HepG2 (cell line): ENCODE results near the gene ELP4. TPM values are rescaled to one million over a fixed set of nuclear protein-coding genes. Genes with fewer than 3 reads are reported as not detected.

Experiments used
- ATAC-seq: fragments of 200-7000 bp; cut with Tn5 transposase; 3 replicates; pipeline ENCODE4 v1.9.1; 2020; ENCODE audit warnings: mild to moderate bottlenecking, moderate library complexity
- BruUV-seq: library from RNA; stranded (reverse); fragments of 400-500 nt; replicated peaks from 2 replicates; lab custom pipeline; 2021; lab: Mats Ljungman, UMichigan
- CTCF ChIA-PET: fragments of 300-600 bp; formaldehyde crosslinking; extraction: SDS; loops from one replicate; lab custom pipeline; 2021; ENCODE audit warnings: low total read pairs, inconsistent platforms, low intra/inter-chr PET ratio; lab: Yijun Ruan, JAX
- POLR2A ChIA-PET: fragments of 350-600 bp; sonication (Branson Sonifier 250); formaldehyde crosslinking; loops from one replicate; lab custom pipeline; 2020; ENCODE audit warnings: antibody characterized with exemption, inconsistent platforms; lab: Yijun Ruan, JAX
- DNase-seq: peaks from one replicate; pipeline ENCODE4 v3.0.0-alpha.2; 2015; ENCODE audit warnings: low spot score
- FAIRE-seq: peaks from 3 replicates; lab custom pipeline; 2011; peaks lifted over from hg19 to GRCh38; lab: Jason Lieb, UNC
- H2AFZ ChIP-seq: one replicate; pipeline ENCODE4 v1.6.1; 2011; ENCODE audit warnings: low read length, inconsistent platforms
- H3K27ac ChIP-seq: fragments of 300-600 bp; 3 replicates; pipeline ENCODE4 v1.8.0; 2011; ENCODE audit warnings: mixed run types, mild to moderate bottlenecking, mixed read lengths, low read length, inconsistent platforms; ENCODE audit not compliant: insufficient read depth; ENCODE audit errors: extremely low read length
- H3K27me3 ChIP-seq, 2 experiments: fragments of 200-600 bp in 1 of 2; 2 replicates in 1 of 2; 3 replicates in 1 of 2; pipeline versions ENCODE4 v1.6.0 to v1.8.0; 2011; ENCODE audit warnings: low read length in 2 of 2, mild to moderate bottlenecking in 2 of 2, moderate library complexity in 2 of 2, inconsistent platforms in 1 of 2; ENCODE audit not compliant: insufficient read depth in 2 of 2, control insufficient read depth in 1 of 2
- H3K36me3 ChIP-seq, 2 experiments: fragments of 200-600 bp in 1 of 2; replicated peaks in 1 of 2; 2 replicates in 1 of 2; 3 replicates in 1 of 2; pipeline versions ENCODE4 v1.5.1 to v1.8.0; 2011; ENCODE audit warnings: low read length in 2 of 2, inconsistent platforms in 1 of 2; ENCODE audit not compliant: insufficient read depth in 2 of 2, control insufficient read depth in 1 of 2
- H3K4me1 ChIP-seq: 2 replicates; pipeline ENCODE4 v1.5.1; 2012; ENCODE audit warnings: low read length, inconsistent platforms; ENCODE audit not compliant: insufficient read depth
- H3K4me2 ChIP-seq: 2 replicates; pipeline ENCODE4 v1.6.0; 2011; ENCODE audit warnings: low read depth, low read length, inconsistent platforms
- H3K4me3 ChIP-seq, 3 experiments: fragments of 200-600 bp in 1 of 3; sonication (generic), shearing (Covaris generic) in 1 of 3; replicated peaks in 1 of 3; 2 replicates each; pipeline ENCODE4 v1.5.1; 2011 to 2016; ENCODE audit warnings: low read length in 3 of 3, inconsistent platforms in 2 of 3, low read depth in 2 of 3, mild to moderate bottlenecking in 2 of 3, control low read depth in 1 of 3, mixed read lengths in 1 of 3; ENCODE audit not compliant: insufficient read depth in 1 of 3
- H3K79me2 ChIP-seq: one replicate; pipeline ENCODE4 v1.6.1; 2011; ENCODE audit warnings: low read length, inconsistent platforms; ENCODE audit not compliant: insufficient read depth
- H3K9ac ChIP-seq: 2 replicates; pipeline ENCODE4 v1.6.0; 2011; ENCODE audit warnings: mild to moderate bottlenecking, low read depth, low read length, inconsistent platforms; ENCODE audit not compliant: insufficient read depth
- H3K9me3 ChIP-seq: 2 replicates; pipeline ENCODE4 v1.5.1; 2012; ENCODE audit warnings: mild to moderate bottlenecking, low read length
- H4K20me1 ChIP-seq: 2 replicates; pipeline ENCODE4 v1.6.0; 2011; ENCODE audit warnings: inconsistent platforms, mild to moderate bottlenecking, low read length, moderate library complexity; ENCODE audit not compliant: insufficient read depth
- ATF7 ChIP-seq, 2 experiments: fragments of 450-650 bp in 1 of 2; sonication (generic) in 1 of 2; formaldehyde crosslinking in 1 of 2; IDR thresholded peaks; 2 replicates each; pipeline versions ENCODE4 v1.4.0 to v1.6.1; 2016 to 2020; ENCODE audit warnings: antibody characterized with exemption in 1 of 2, mild to moderate bottlenecking in 1 of 2, missing genetic modification reagents in 1 of 2
- BORCS8-MEF2B ChIP-seq: sonication (generic); formaldehyde crosslinking; IDR thresholded peaks from 2 replicates; pipeline ENCODE4 v1.8.0; 2022; ENCODE audit warnings: mild to moderate bottlenecking, missing genetic modification reagents
- EHMT2 ChIP-seq: fragments of 200-600 bp; sonication (generic); IDR thresholded peaks from 2 replicates; pipeline ENCODE4 v1.7.0; 2017; ENCODE audit warnings: antibody characterized with exemption, low read depth, low read length, borderline replicate concordance
- GLI4 ChIP-seq: sonication (generic); formaldehyde crosslinking; IDR thresholded peaks from 2 replicates; pipeline ENCODE4 v1.5.1; 2020; ENCODE audit warnings: missing genetic modification reagents, mild to moderate bottlenecking, moderate library complexity, borderline replicate concordance
- HMG20B ChIP-seq: conservative IDR thresholded peaks from 2 replicates; pipeline ENCODE4 v1.6.1; 2016; ENCODE audit warnings: missing genetic modification reagents, missing compliant biosample characterization
- HNRNPK ChIP-seq: fragments of 200-400 bp; formaldehyde crosslinking; IDR thresholded peaks from 2 replicates; pipeline ENCODE4 v1.6.1; 2018; ENCODE audit warnings: low read length, low read depth, moderate library complexity, mild to moderate bottlenecking; ENCODE audit not compliant: poor library complexity, severe bottlenecking
- IKZF1 ChIP-seq: fragments of 450-650 bp; IDR thresholded peaks from 2 replicates; pipeline ENCODE4 v1.7.1; 2016
- LCORL ChIP-seq, 2 experiments: fragments of 450-650 bp in 1 of 2; sonication (generic) in 1 of 2; formaldehyde crosslinking in 1 of 2; IDR thresholded peaks; 2 replicates each; pipeline versions ENCODE4 v1.5.0 to v1.6.1; 2017 to 2020; ENCODE audit warnings: antibody characterized with exemption in 1 of 2, missing genetic modification reagents in 1 of 2
- PHF21A ChIP-seq: sonication (generic); formaldehyde crosslinking; IDR thresholded peaks from 2 replicates; pipeline ENCODE4 v1.5.0; 2020; ENCODE audit warnings: mild to moderate bottlenecking, missing genetic modification reagents
- RAD21 ChIP-seq: fragments of 450-650 bp; formaldehyde crosslinking; IDR thresholded peaks from 2 replicates; pipeline ENCODE4 v1.5.0; 2020; ENCODE audit warnings: mild to moderate bottlenecking
- RFX1 ChIP-seq: fragments of 450-650 bp; IDR thresholded peaks from 2 replicates; pipeline ENCODE4 v1.6.1; 2017
- SMC3 ChIP-seq: IDR thresholded peaks from 2 replicates; pipeline ENCODE4 v1.6.1; 2011; ENCODE audit warnings: low read length, improper control_type of control experiment
- SRSF1 ChIP-seq: fragments of 200-400 bp; formaldehyde crosslinking; optimal IDR thresholded peaks from 2 replicates; pipeline ENCODE3; 2017; ENCODE audit warnings: mild to moderate bottlenecking, low read depth, low read length, moderate library complexity
- STAG1 ChIP-seq: sonication (generic); formaldehyde crosslinking; IDR thresholded peaks from 2 replicates; pipeline ENCODE4 v1.4.0; 2020; ENCODE audit warnings: missing genetic modification reagents
- YEATS2 ChIP-seq: sonication (generic); formaldehyde crosslinking; IDR thresholded peaks from 2 replicates; pipeline ENCODE4 v1.4.0; 2020; ENCODE audit warnings: missing genetic modification reagents, borderline replicate concordance
- ZNF331 ChIP-seq: sonication (generic); formaldehyde crosslinking; IDR thresholded peaks from 2 replicates; pipeline ENCODE4 v1.4.0; 2020; ENCODE audit warnings: missing genetic modification reagents
- ZNF660 ChIP-seq: sonication (generic); formaldehyde crosslinking; IDR thresholded peaks from 2 replicates; pipeline ENCODE4 v1.5.1; 2020; ENCODE audit warnings: mild to moderate bottlenecking, low read depth, missing genetic modification reagents, borderline replicate concordance
- ZNF768 ChIP-seq: sonication (generic); formaldehyde crosslinking; IDR thresholded peaks from 2 replicates; pipeline ENCODE4 v1.4.0; 2020; ENCODE audit warnings: missing genetic modification reagents
- ZNF772 ChIP-seq: sonication (generic); formaldehyde crosslinking; IDR thresholded peaks from 2 replicates; pipeline ENCODE4 v1.5.0; 2020; ENCODE audit warnings: mild to moderate bottlenecking, missing genetic modification reagents
- ZNF83 ChIP-seq: sonication (generic); formaldehyde crosslinking; IDR thresholded peaks from 2 replicates; pipeline ENCODE4 v1.4.0; 2020; ENCODE audit warnings: missing genetic modification reagents, mild to moderate bottlenecking, borderline replicate concordance
- WGBS: methylation state at CpG from one replicate; pipeline ENCODE4 v1.1.6; 2017; ENCODE audit warnings: low lambda C conversion rate; 5-methylcytosine and 5-hydroxymethylcytosine counted together
- in situ Hi-C: cut with HindIII; loops from 2 replicates; pipeline ENCODE4 v1.10.0; 2017; ENCODE audit warnings: low pct_unique_long_range_greater_than_20kb; ENCODE audit not compliant: extremely low pct_ligation_motif_present
- intact Hi-C: fragments of 100-400 bp; cut with micrococcal nuclease; formaldehyde crosslinking; loops from one replicate; pipeline ENCODE4 v1.10.0; 2022; ENCODE audit not compliant: unreplicated experiment
- polyA plus RNA-seq, 8 experiments: library from polyadenylated mRNA; depleted of rRNA in 3 of 8; stranded (reverse) in 7 of 8; unstranded in 1 of 8; fragments of >200 nt; fragmentation: Illumina TruSeq in 4 of 8; extraction: Trizol in 4 of 8; gene quantifications; 2 replicates each; pipeline versions ENCODE4 v1.2.1 to v1.2.3, GENCODE V29; 2011 to 2016; ENCODE audit warnings: low read depth in 4 of 8, missing spikeins in 1 of 8, mixed read lengths in 1 of 8; ENCODE audit not compliant: insufficient read depth in 1 of 8
- total RNA-seq, 5 experiments: library from RNA; depleted of rRNA; stranded (reverse); fragments of >200 nt; fragmentation: Illumina TruSeq; extraction: Trizol; gene quantifications; 2 replicates each; pipeline ENCODE4 v1.2.3, GENCODE V29; 2016; ENCODE audit warnings: low read depth in 1 of 5
- TF ChIP-seq, protein P1 (sequence below): sonication (generic); formaldehyde crosslinking; IDR thresholded peaks from 2 replicates; pipeline ENCODE4 v1.5.0; 2020; ENCODE audit warnings: mild to moderate bottlenecking, missing genetic modification reagents, borderline replicate concordance
- TF ChIP-seq, protein P2 (sequence below): sonication (generic); formaldehyde crosslinking; IDR thresholded peaks from 2 replicates; pipeline ENCODE4 v1.5.0; 2020; ENCODE audit warnings: mild to moderate bottlenecking, missing genetic modification reagents, moderate library complexity

ELP4 gene
- total and polyA plus RNA-seq, 2 of the 13 experiments (the other 11 are each of a cell fraction or from before 2014, with no cell fraction given): 12.8 to 19.1 TPM

DNA sequence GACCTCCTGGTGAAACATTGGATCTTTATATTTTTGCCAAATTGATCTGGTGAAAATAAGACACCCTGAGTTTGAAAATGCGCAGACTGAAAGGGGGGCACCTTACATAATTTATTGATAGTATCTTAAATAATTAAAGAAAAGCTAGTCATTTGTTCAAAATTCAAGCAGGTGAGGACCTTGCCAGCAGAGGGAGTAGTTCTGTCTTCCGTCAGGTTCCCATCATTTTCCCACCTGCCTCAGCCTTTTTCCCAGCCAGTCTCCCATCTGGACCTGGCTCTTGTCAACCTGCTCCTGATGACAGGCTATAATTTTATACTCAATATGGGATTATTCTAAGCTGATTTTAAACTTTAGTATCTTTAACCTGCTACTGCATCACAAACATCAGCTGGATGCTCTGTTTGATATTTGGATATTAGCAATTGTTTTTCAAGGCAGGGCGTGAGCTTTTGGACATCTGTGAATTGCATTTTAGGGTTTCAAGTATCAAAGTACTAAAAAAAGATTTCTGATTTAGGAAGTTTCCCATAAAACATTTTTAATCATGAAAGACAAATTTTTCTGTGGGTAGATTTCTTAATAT is 132.0 kb downstream of the ELP4 start:
- no peaks in the 10 kb centered on the region for H3K4me1 ChIP-seq
- peak; percentile 39 for FAIRE-seq
- no peak overlapping the region for H3K27ac ChIP-seq
- no peak overlapping the region for H3K9ac ChIP-seq
- H3K79me2 ChIP-seq: no peaks in the 10 kb centered on the region
- H3K4me3 ChIP-seq: no peak overlapping the region
- 68% methylated on average over 3 of the region's 3 CpGs for WGBS
- ChIA-PET POLR2A (no interaction called here), CTCF (interaction anchor here (0.6 to 2.1 kb wide), 3 partner anchors 145 to 229 kb away, joined by 5 to 9 read pairs (median 9); no protein-coding TSS in a partner anchor)
- H3K4me2 ChIP-seq: no peak overlapping the region
- H3K27me3 ChIP-seq: no peaks in the 10 kb centered on the region
- in situ Hi-C loops (loop anchor here (10.0 kb wide), 1 partner anchor 233 kb away; no protein-coding TSS in a partner anchor), intact Hi-C loops (loop anchor here (1.0 to 5.0 kb wide), 7 partner anchors 154 to 535 kb away; no protein-coding TSS in a partner anchor)
- no peak for TF ChIP-seq ZNF660 (CRISPR knock-in tag)
- no peak for TF ChIP-seq YEATS2 (CRISPR knock-in tag)
- TF ChIP-seq SRSF1: no peak
- TF ChIP-seq HNRNPK: no peak
- no peak for TF ChIP-seq ZNF331 (CRISPR knock-in tag)
- no peak for TF ChIP-seq LCORL (IDR thresholded peaks at IDR 0.05)
- TF ChIP-seq LCORL (CRISPR knock-in tag; IDR thresholded peaks at IDR 0.05): no peak
- peak; percentile 59 for TF ChIP-seq STAG1 (CRISPR knock-in tag)
- TF ChIP-seq RAD21 (CRISPR knock-in tag): 0 out of 2 replicates have a peak, but pooled peaks have one; percentile 17
- TF ChIP-seq HMG20B (CRISPR knock-in tag): no peak
- TF ChIP-seq IKZF1: no peak
- TF ChIP-seq ZNF83 (CRISPR knock-in tag): no peak
- TF ChIP-seq, protein P1, sequence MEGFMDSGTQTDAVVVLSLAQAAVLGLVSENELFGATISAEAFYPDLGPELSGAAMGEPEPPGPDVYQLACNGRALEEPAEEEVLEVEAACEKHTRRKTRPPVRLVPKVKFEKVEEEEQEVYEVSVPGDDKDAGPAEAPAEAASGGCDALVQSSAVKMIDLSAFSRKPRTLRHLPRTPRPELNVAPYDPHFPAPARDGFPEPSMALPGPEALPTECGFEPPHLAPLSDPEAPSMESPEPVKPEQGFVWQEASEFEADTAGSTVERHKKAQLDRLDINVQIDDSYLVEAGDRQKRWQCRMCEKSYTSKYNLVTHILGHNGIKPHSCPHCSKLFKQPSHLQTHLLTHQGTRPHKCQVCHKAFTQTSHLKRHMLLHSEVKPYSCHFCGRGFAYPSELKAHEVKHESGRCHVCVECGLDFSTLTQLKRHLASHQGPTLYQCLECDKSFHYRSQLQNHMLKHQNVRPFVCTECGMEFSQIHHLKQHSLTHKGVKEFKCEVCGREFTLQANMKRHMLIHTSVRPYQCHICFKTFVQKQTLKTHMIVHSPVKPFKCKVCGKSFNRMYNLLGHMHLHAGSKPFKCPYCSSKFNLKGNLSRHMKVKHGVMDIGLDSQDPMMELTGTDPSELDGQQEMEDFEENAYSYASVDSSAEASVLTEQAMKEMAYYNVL (CRISPR knock-in tag): no peak
- TF ChIP-seq GLI4 (CRISPR knock-in tag): no peak
- TF ChIP-seq ZNF768 (CRISPR knock-in tag): no peak
- TF ChIP-seq EHMT2: no peak
- no peak for TF ChIP-seq ZNF772 (CRISPR knock-in tag)
- no peak for TF ChIP-seq BORCS8-MEF2B (CRISPR knock-in tag)
- TF ChIP-seq, protein P2, sequence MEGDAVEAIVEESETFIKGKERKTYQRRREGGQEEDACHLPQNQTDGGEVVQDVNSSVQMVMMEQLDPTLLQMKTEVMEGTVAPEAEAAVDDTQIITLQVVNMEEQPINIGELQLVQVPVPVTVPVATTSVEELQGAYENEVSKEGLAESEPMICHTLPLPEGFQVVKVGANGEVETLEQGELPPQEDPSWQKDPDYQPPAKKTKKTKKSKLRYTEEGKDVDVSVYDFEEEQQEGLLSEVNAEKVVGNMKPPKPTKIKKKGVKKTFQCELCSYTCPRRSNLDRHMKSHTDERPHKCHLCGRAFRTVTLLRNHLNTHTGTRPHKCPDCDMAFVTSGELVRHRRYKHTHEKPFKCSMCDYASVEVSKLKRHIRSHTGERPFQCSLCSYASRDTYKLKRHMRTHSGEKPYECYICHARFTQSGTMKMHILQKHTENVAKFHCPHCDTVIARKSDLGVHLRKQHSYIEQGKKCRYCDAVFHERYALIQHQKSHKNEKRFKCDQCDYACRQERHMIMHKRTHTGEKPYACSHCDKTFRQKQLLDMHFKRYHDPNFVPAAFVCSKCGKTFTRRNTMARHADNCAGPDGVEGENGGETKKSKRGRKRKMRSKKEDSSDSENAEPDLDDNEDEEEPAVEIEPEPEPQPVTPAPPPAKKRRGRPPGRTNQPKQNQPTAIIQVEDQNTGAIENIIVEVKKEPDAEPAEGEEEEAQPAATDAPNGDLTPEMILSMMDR (CRISPR knock-in tag): peak; percentile 63
- TF ChIP-seq SMC3: peak; percentile 57; the same call in 1 of the 2 replicates
- no peak for TF ChIP-seq PHF21A (CRISPR knock-in tag)
- TF ChIP-seq RFX1: no peak
- TF ChIP-seq ATF7 (IDR thresholded peaks at IDR 0.05): no peak
- no peak for TF ChIP-seq ATF7 (CRISPR knock-in tag; IDR thresholded peaks at IDR 0.05)
- no peak overlapping the region for H2AFZ ChIP-seq
- H3K36me3 ChIP-seq: no peaks in the 10 kb centered on the region
- DNase-seq: peak; percentile 40
- ATAC-seq: no peak
- H3K9me3 ChIP-seq: no peaks in the 10 kb centered on the region
- BruUV-seq: no TSS peak
- H4K20me1 ChIP-seq: no peaks in the 10 kb centered on the region
